Measurements from ENCODE around the gene HIPK2.

HIPK2 gene

DNA sequence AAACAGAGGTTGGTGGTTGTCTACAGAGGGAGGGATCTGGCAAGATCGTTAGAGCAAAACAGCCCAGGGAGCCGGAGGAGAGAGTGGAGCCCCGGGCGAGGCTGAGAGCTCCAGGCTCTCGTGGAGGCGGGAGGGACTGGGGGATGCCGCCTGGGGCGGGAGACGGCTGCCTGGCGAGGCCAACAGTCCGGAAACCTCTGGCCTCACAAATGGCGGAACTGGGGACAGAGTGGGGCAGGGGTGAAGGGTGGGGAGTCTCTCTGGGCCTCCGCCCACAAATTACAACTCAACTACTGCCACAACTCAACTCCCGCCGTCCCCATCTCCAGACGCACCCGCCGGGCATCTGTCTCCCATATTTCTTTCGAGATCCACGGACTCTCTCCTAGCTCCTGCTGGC, 206.6 kb downstream of the HIPK2 start:
- Histone ChIP-seq H3K36me3 (ENCODE audit: insufficient read depth, low read length) (no peaks in the 10 kb centered on the region), H2AFZ (ENCODE audit: low read length) (no peak overlapping the region), H3F3A (ENCODE audit: insufficient read depth, low read length) (no peaks in the 10 kb centered on the region), H3K4me3 (ENCODE audit: low read depth, low read length, poor library complexity, severe bottlenecking) (no peak overlapping the region), H3K9me2 (ENCODE audit: low read depth, low read length) (no peaks in the 10 kb centered on the region), H3K9me3 (ENCODE audit: low read length) (no peaks in the 10 kb centered on the region), H3K27ac (ENCODE audit: low read depth, low read length, poor library complexity, severe bottlenecking) (no peak overlapping the region), H3K79me2 (ENCODE audit: insufficient read depth, low read length) (no peaks in the 10 kb centered on the region), H3K4me1 (ENCODE audit: insufficient read depth, low read length, severe bottlenecking) (no peaks in the 10 kb centered on the region), H4K20me1 (ENCODE audit: insufficient read depth, low read length) (no peaks in the 10 kb centered on the region), H3K9ac (ENCODE audit: low read length) (no peak overlapping the region), H3K4me2 (ENCODE audit: low read length) (no peak overlapping the region), H3K27me3 (ENCODE audit: insufficient read depth, low read length) (no peaks in the 10 kb centered on the region)
- TF ChIP-seq, protein P1, sequence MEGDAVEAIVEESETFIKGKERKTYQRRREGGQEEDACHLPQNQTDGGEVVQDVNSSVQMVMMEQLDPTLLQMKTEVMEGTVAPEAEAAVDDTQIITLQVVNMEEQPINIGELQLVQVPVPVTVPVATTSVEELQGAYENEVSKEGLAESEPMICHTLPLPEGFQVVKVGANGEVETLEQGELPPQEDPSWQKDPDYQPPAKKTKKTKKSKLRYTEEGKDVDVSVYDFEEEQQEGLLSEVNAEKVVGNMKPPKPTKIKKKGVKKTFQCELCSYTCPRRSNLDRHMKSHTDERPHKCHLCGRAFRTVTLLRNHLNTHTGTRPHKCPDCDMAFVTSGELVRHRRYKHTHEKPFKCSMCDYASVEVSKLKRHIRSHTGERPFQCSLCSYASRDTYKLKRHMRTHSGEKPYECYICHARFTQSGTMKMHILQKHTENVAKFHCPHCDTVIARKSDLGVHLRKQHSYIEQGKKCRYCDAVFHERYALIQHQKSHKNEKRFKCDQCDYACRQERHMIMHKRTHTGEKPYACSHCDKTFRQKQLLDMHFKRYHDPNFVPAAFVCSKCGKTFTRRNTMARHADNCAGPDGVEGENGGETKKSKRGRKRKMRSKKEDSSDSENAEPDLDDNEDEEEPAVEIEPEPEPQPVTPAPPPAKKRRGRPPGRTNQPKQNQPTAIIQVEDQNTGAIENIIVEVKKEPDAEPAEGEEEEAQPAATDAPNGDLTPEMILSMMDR (IDR thresholded peaks at IDR 0.05; ENCODE audit: low read length): no peak
- no peak for TF ChIP-seq EZH2 (IDR thresholded peaks at IDR 0.05; ENCODE audit: borderline replicate concordance, low read length)

DNA sequence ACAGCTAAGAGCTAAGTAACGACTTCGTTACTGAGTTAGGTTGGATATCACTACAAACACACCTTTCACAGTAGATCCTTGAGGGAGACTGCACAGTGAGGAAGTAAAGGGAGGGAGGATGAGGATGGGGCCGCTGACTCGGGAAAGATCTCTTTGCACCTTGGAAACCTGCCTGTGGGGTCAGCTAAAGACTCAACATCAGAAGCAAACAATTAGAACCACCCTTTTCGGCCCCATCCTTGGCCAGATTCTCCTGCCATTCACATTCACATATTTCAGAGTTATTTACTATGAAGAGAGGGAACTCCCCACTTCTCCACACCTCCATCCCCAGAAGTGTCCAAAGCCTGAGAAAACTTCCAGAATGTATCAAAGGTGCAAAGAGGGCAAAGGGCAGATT, 207.2 kb downstream of the HIPK2 start:
- Histone ChIP-seq H3K4me2 (ENCODE audit: low read length) (no peak overlapping the region), H4K20me1 (ENCODE audit: insufficient read depth, low read length) (no peaks in the 10 kb centered on the region), H3K4me1 (ENCODE audit: insufficient read depth, low read length, severe bottlenecking) (no peaks in the 10 kb centered on the region), H3K9ac (ENCODE audit: low read length) (no peak overlapping the region), H2AFZ (ENCODE audit: low read length) (no peak overlapping the region), H3K9me3 (ENCODE audit: low read length) (no peaks in the 10 kb centered on the region), H3F3A (ENCODE audit: insufficient read depth, low read length) (no peaks in the 10 kb centered on the region), H3K4me3 (ENCODE audit: low read depth, low read length, poor library complexity, severe bottlenecking) (no peak overlapping the region), H3K36me3 (ENCODE audit: insufficient read depth, low read length) (no peaks in the 10 kb centered on the region), H3K27me3 (ENCODE audit: insufficient read depth, low read length) (no peaks in the 10 kb centered on the region; the same call in 1 of the 2 replicates), H3K79me2 (ENCODE audit: insufficient read depth, low read length) (no peaks in the 10 kb centered on the region), H3K9me2 (ENCODE audit: low read depth, low read length) (no peaks in the 10 kb centered on the region), H3K27ac (ENCODE audit: low read depth, low read length, poor library complexity, severe bottlenecking) (no peak overlapping the region)
- TF ChIP-seq EZH2 (IDR thresholded peaks at IDR 0.05; ENCODE audit: borderline replicate concordance, low read length): no peak
- TF ChIP-seq, protein P1 (IDR thresholded peaks at IDR 0.05; ENCODE audit: low read length): no peak

DNA sequence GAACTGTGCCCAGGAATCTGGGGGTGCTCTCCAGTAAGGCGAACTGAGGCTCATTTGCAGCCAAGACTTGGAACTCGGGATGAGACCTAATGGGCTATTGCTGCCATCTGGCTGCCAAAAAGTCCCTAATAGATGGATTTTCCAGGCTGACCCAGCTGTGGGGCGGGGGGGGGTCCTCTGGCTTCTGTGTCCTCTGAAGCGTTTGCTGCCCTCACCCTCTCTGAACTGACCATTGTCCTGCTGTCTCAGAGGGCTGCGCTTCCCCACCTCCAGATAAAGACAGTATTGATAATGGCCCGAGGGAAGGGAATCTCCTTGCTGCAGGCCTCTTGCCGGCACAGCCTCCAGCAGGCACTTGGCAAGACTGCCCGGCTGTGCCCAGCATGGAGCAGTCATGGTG, 207.7 kb downstream of the HIPK2 start:
- no peaks in the 10 kb centered on the region for H3K4me1 ChIP-seq (ENCODE audit: insufficient read depth, low read length, severe bottlenecking)
- no peak overlapping the region for H3K4me2 ChIP-seq (ENCODE audit: low read length)
- no peak for TF ChIP-seq EZH2 (IDR thresholded peaks at IDR 0.05; ENCODE audit: borderline replicate concordance, low read length)
- TF ChIP-seq, protein P1 (IDR thresholded peaks at IDR 0.05; ENCODE audit: low read length): no peak
- H3F3A ChIP-seq (ENCODE audit: insufficient read depth, low read length): no peaks in the 10 kb centered on the region
- H3K9me2 ChIP-seq (ENCODE audit: low read depth, low read length): no peaks in the 10 kb centered on the region
- no peak overlapping the region for H3K4me3 ChIP-seq (ENCODE audit: low read depth, low read length, poor library complexity, severe bottlenecking)
- no peaks in the 10 kb centered on the region for H4K20me1 ChIP-seq (ENCODE audit: insufficient read depth, low read length)
- no peaks in the 10 kb centered on the region for H3K36me3 ChIP-seq (ENCODE audit: insufficient read depth, low read length)
- H3K9me3 ChIP-seq (ENCODE audit: low read length): no peaks in the 10 kb centered on the region
- no peaks in the 10 kb centered on the region for H3K79me2 ChIP-seq (ENCODE audit: insufficient read depth, low read length)
- no peaks in the 10 kb centered on the region; the same call in 1 of the 2 replicates for H3K27me3 ChIP-seq (ENCODE audit: insufficient read depth, low read length)
- no peak overlapping the region for H3K9ac ChIP-seq (ENCODE audit: low read length)
- no peak overlapping the region for H3K27ac ChIP-seq (ENCODE audit: low read depth, low read length, poor library complexity, severe bottlenecking)
- H2AFZ ChIP-seq (ENCODE audit: low read length): no peak overlapping the region

Data from OCI-LY1 (cell line).